WTC11 (cell line): ENCODE measurements around the gene RASGRF1. TPM values are rescaled to one million over a fixed set of nuclear protein-coding genes. Genes with fewer than 3 reads are reported as not detected.

Experiments
- ATAC-seq: fragments of 200-7000 bp; cut with Tn5 transposase; 2 replicates; pipeline ENCODE4 v1.10.0; 2021; ENCODE audit warnings: mild to moderate bottlenecking, moderate library complexity
- CTCF ChIA-PET: fragments of 300-600 bp; sonication (Branson Sonifier 250); formaldehyde crosslinking; loops from one replicate; lab custom pipeline; 2021; ENCODE audit warnings: antibody characterized with exemption; lab: Charles Lee
- POLR2A ChIA-PET: fragments of 350-600 bp; sonication (Branson Sonifier 250); formaldehyde crosslinking; loops from one replicate; lab custom pipeline; 2021; ENCODE audit warnings: antibody characterized with exemption; lab: Charles Lee
- DNase-seq: peaks from one replicate; pipeline ENCODE4 v3.0.0; 2021; ENCODE audit warnings: low spot score
- H3K27ac Mint-ChIP-seq: 2 replicates; pipeline ENCODE4 v1.8.0; 2021; ENCODE audit warnings: mixed read lengths
- H3K27me3 Mint-ChIP-seq: 2 replicates; pipeline ENCODE4 v1.8.0; 2021; ENCODE audit warnings: low read depth, mild to moderate bottlenecking, moderate library complexity, mixed read lengths
- H3K36me3 Mint-ChIP-seq: 2 replicates; pipeline ENCODE4 v1.8.0; 2021; ENCODE audit warnings: mixed read lengths
- H3K4me1 Mint-ChIP-seq: 2 replicates; pipeline ENCODE4 v1.8.0; 2022; ENCODE audit warnings: mixed read lengths
- H3K4me3 Mint-ChIP-seq: 2 replicates; pipeline ENCODE4 v1.8.0; 2021; ENCODE audit warnings: mild to moderate bottlenecking, moderate library complexity, mixed read lengths
- H3K9me3 Mint-ChIP-seq: 2 replicates; pipeline ENCODE4 v1.8.0; 2021; ENCODE audit warnings: mixed read lengths
- ATF1 ChIP-seq: sonication (generic); formaldehyde crosslinking; IDR thresholded peaks from 2 replicates; pipeline ENCODE4 v1.8.1; 2023; ENCODE audit warnings: mild to moderate bottlenecking, moderate library complexity, missing genetic modification reagents
- ELF4 ChIP-seq: sonication (generic); formaldehyde crosslinking; IDR thresholded peaks from 2 replicates; pipeline ENCODE4 v1.8.1; 2022; ENCODE audit warnings: low read depth, mild to moderate bottlenecking, moderate library complexity, missing genetic modification reagents
- IRF2 ChIP-seq: sonication (generic); formaldehyde crosslinking; IDR thresholded peaks from 2 replicates; pipeline ENCODE4 v1.8.0; 2022; ENCODE audit warnings: low read depth, missing genetic modification reagents, borderline replicate concordance
- JUN ChIP-seq: sonication (generic); formaldehyde crosslinking; IDR thresholded peaks from 2 replicates; pipeline ENCODE4 v1.8.0; 2023; ENCODE audit warnings: mild to moderate bottlenecking, missing genetic modification reagents
- KAT7 ChIP-seq: sonication (generic); formaldehyde crosslinking; IDR thresholded peaks from 2 replicates; pipeline ENCODE4 v1.8.1; 2023; ENCODE audit warnings: missing genetic modification reagents, mild to moderate bottlenecking, borderline replicate concordance
- MYBL2 ChIP-seq: sonication (generic); formaldehyde crosslinking; IDR thresholded peaks from 2 replicates; pipeline ENCODE4 v1.8.1; 2023; ENCODE audit warnings: mild to moderate bottlenecking, moderate library complexity, missing genetic modification reagents
- SMAD3 ChIP-seq: sonication (generic); formaldehyde crosslinking; IDR thresholded peaks from 2 replicates; pipeline ENCODE4 v1.8.0; 2022; ENCODE audit warnings: missing genetic modification reagents, mild to moderate bottlenecking, borderline replicate concordance
- ZNF219 ChIP-seq: sonication (generic); formaldehyde crosslinking; IDR thresholded peaks from 2 replicates; pipeline ENCODE4 v1.8.0; 2023; ENCODE audit warnings: missing genetic modification reagents, mild to moderate bottlenecking, borderline replicate concordance
- ZNF396 ChIP-seq: fragments of 250-450 bp; sonication (Bioruptor Pico); IDR thresholded peaks from 2 replicates; pipeline ENCODE4 v1.8.0; 2021; ENCODE audit warnings: mild to moderate bottlenecking, moderate library complexity, borderline replicate concordance
- total RNA-seq: library from RNA; stranded (reverse); gene quantifications from 3 replicates; pipeline ENCODE4 v1.2.3, GENCODE V29; 2021
- TF ChIP-seq, protein P1 (sequence below): fragments of 200-600 bp; IDR thresholded peaks from 2 replicates; pipeline ENCODE4 v1.8.0; 2022; ENCODE audit warnings: antibody characterized with exemption
- TF ChIP-seq, protein P2 (sequence below): sonication (generic); formaldehyde crosslinking; IDR thresholded peaks from 2 replicates; pipeline ENCODE4 v1.8.1; 2022; ENCODE audit warnings: mild to moderate bottlenecking, moderate library complexity, missing genetic modification reagents
- TF ChIP-seq, protein P3 (sequence below): sonication (generic); formaldehyde crosslinking; IDR thresholded peaks from 2 replicates; pipeline ENCODE4 v1.8.0; 2023; ENCODE audit warnings: missing genetic modification reagents
- TF ChIP-seq, protein P4 (sequence below): sonication (generic); formaldehyde crosslinking; IDR thresholded peaks from 2 replicates; pipeline ENCODE4 v1.8.1; 2023; ENCODE audit warnings: mild to moderate bottlenecking, moderate library complexity, missing genetic modification reagents
- TF ChIP-seq, protein P5 (sequence below): sonication (generic); formaldehyde crosslinking; IDR thresholded peaks from 2 replicates; pipeline ENCODE4 v1.8.1; 2023; ENCODE audit warnings: mild to moderate bottlenecking, missing genetic modification reagents
- TF ChIP-seq, protein P6 (sequence below): fragments of 250-450 bp; sonication (Bioruptor Pico); IDR thresholded peaks from 2 replicates; pipeline ENCODE4 v1.9.0; 2021; ENCODE audit warnings: moderate library complexity, mild to moderate bottlenecking, inconsistent platforms, borderline replicate concordance
- TF ChIP-seq, protein P7 (sequence below): sonication (generic); formaldehyde crosslinking; IDR thresholded peaks from 2 replicates; pipeline ENCODE4 v1.8.0; 2022; ENCODE audit warnings: mild to moderate bottlenecking, missing genetic modification reagents
- TF ChIP-seq, protein P8 (sequence below): sonication (generic); formaldehyde crosslinking; IDR thresholded peaks from 2 replicates; pipeline ENCODE4 v1.8.0; 2022; ENCODE audit warnings: mild to moderate bottlenecking, missing genetic modification reagents
- TF ChIP-seq, protein P9 (sequence below): fragments of 250-450 bp; sonication (Bioruptor Pico); IDR thresholded peaks from 2 replicates; pipeline ENCODE4 v2.1.2; 2022; ENCODE audit warnings: mild to moderate bottlenecking, moderate library complexity

The RASGRF1 gene
- total RNA-seq, 1 experiment from 2014 or later = 0.85 TPM

DNA sequence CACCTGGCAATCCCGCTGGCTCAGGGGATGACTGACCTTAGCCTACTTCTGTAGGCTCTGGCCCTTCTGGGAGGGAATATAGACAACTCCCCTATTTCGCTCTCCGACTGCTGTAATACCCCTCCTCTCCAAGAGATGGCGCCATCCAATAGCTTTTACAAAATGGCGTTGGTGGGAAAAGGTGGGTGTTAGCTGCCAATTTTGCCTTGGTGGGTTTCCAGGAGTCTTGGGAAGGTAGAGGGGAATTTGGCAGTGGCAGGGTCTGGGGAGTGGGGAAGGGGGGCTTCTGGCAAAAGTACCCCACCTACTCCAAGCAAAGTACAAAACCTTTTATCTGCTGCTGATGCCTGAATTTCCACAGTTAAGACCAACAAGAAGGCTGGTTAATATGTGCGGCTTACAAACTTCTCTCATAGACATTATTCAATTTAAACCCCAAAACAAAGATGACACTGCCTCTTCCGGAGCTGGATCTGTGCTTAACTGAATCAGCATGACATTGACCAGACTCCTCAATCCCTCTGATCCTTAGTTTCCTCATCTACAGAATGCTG is 62.1 kb downstream of the RASGRF1 start:
- TF ChIP-seq, protein P1, sequence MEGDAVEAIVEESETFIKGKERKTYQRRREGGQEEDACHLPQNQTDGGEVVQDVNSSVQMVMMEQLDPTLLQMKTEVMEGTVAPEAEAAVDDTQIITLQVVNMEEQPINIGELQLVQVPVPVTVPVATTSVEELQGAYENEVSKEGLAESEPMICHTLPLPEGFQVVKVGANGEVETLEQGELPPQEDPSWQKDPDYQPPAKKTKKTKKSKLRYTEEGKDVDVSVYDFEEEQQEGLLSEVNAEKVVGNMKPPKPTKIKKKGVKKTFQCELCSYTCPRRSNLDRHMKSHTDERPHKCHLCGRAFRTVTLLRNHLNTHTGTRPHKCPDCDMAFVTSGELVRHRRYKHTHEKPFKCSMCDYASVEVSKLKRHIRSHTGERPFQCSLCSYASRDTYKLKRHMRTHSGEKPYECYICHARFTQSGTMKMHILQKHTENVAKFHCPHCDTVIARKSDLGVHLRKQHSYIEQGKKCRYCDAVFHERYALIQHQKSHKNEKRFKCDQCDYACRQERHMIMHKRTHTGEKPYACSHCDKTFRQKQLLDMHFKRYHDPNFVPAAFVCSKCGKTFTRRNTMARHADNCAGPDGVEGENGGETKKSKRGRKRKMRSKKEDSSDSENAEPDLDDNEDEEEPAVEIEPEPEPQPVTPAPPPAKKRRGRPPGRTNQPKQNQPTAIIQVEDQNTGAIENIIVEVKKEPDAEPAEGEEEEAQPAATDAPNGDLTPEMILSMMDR = peak; percentile 95
- TF ChIP-seq, protein P2, sequence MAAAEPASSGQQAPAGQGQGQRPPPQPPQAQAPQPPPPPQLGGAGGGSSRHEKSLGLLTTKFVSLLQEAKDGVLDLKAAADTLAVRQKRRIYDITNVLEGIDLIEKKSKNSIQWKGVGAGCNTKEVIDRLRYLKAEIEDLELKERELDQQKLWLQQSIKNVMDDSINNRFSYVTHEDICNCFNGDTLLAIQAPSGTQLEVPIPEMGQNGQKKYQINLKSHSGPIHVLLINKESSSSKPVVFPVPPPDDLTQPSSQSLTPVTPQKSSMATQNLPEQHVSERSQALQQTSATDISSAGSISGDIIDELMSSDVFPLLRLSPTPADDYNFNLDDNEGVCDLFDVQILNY (CRISPR knock-in tag) = no peak
- TF ChIP-seq ELF4 (CRISPR knock-in tag) = no peak
- TF ChIP-seq, protein P3, sequence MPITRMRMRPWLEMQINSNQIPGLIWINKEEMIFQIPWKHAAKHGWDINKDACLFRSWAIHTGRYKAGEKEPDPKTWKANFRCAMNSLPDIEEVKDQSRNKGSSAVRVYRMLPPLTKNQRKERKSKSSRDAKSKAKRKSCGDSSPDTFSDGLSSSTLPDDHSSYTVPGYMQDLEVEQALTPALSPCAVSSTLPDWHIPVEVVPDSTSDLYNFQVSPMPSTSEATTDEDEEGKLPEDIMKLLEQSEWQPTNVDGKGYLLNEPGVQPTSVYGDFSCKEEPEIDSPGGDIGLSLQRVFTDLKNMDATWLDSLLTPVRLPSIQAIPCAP (CRISPR knock-in tag) = no peak
- TF ChIP-seq, protein P4, sequence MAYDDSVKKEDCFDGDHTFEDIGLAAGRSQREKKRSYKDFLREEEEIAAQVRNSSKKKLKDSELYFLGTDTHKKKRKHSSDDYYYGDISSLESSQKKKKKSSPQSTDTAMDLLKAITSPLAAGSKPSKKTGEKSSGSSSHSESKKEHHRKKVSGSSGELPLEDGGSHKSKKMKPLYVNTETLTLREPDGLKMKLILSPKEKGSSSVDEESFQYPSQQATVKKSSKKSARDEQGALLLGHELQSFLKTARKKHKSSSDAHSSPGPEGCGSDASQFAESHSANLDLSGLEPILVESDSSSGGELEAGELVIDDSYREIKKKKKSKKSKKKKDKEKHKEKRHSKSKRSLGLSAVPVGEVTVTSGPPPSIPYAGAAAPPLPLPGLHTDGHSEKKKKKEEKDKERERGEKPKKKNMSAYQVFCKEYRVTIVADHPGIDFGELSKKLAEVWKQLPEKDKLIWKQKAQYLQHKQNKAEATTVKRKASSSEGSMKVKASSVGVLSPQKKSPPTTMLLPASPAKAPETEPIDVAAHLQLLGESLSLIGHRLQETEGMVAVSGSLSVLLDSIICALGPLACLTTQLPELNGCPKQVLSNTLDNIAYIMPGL (CRISPR knock-in tag) = no peak
- H3K9me3 Mint-ChIP-seq = peaks cover 15% of the 10 kb centered on the region
- no peak overlapping the region for H3K27ac Mint-ChIP-seq
- ATAC-seq = peak; percentile 65
- POLR2A ChIA-PET = no interaction called here
- peaks cover 11% of the 10 kb centered on the region for H3K4me1 Mint-ChIP-seq
- peak; percentile 75 for DNase-seq
- H3K4me3 Mint-ChIP-seq = no peak overlapping the region
- peaks cover 9% of the 10 kb centered on the region for H3K36me3 Mint-ChIP-seq
- H3K27me3 Mint-ChIP-seq = no peaks in the 10 kb centered on the region; the same call in 1 of the 2 replicates
- CTCF ChIA-PET = interaction anchor here (0.6 to 8.7 kb wide), 47 partner anchors 9 to 194 kb away, joined by 3 to 276 read pairs (median 4); partner anchors contain the start of genes CTSH and RASGRF1

DNA sequence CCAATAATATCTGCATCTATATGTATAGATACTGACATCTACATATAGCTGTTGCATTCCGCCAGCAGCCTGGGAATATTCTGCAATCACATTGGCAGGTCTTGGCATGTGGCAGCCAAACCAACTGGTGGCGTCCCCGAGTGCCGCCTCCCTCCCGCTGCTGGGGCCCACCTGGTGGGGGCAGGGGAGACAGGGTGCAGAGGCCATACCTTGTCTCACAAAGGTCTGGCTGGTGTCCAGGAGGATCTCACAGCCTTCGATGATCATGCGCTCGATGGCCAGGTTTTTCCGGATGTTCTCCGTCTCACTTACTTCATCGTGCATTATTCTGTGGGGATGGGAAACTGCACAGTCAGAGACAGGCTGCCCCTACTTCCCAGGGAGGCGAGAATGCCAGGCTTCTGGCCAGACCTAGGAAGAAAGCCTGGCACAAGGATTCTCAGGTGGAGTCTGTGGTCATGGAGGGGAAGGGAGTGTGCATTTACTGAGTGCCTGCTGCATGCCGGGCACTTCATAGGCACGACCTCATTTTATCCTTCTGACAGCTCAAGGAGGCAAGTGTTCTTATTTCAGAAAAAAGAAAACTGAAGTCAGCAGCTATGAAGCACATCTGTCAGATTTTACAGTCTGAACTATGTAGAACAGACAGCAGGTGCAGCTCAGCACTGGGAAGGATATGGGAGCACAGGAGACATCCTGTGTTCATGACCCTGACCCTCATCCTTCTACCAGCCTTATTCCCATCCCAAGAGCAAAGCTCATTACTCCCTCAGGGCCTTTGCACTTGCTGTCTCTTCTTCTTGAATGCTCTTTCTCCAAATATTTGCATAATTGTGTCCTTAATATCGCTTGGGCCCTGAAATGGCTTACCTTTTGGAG is 62.8 kb downstream of the RASGRF1 start:
- Mint-ChIP-seq H3K9me3 (peaks cover 15% of the 10 kb centered on the region), H3K36me3 (peaks cover 9% of the 10 kb centered on the region), H3K4me3 (no peak overlapping the region), H3K27ac (no peak overlapping the region), H3K27me3 (no peaks in the 10 kb centered on the region; the same call in 1 of the 2 replicates), H3K4me1 (peaks cover 11% of the 10 kb centered on the region)
- ATAC-seq = no peak
- POLR2A ChIA-PET = no interaction called here
- TF ChIP-seq, protein P5, sequence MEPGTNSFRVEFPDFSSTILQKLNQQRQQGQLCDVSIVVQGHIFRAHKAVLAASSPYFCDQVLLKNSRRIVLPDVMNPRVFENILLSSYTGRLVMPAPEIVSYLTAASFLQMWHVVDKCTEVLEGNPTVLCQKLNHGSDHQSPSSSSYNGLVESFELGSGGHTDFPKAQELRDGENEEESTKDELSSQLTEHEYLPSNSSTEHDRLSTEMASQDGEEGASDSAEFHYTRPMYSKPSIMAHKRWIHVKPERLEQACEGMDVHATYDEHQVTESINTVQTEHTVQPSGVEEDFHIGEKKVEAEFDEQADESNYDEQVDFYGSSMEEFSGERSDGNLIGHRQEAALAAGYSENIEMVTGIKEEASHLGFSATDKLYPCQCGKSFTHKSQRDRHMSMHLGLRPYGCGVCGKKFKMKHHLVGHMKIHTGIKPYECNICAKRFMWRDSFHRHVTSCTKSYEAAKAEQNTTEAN (CRISPR knock-in tag) = no peak
- TF ChIP-seq JUN (CRISPR knock-in tag) = no peak
- TF ChIP-seq, protein P6, sequence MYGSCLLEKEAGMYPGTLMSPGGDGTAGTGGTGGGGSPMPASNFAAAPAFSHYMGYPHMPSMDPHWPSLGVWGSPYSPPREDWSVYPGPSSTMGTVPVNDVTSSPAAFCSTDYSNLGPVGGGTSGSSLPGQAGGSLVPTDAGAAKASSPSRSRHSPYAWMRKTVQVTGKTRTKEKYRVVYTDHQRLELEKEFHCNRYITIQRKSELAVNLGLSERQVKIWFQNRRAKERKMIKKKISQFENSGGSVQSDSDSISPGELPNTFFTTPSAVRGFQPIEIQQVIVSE (CRISPR knock-in tag) = no peak
- CTCF ChIA-PET = interaction anchor here (0.6 to 8.7 kb wide), 41 partner anchors 8 to 895 kb away, joined by 3 to 276 read pairs (median 5); partner anchors contain the start of genes CTSH and RASGRF1
- no peak for DNase-seq

DNA sequence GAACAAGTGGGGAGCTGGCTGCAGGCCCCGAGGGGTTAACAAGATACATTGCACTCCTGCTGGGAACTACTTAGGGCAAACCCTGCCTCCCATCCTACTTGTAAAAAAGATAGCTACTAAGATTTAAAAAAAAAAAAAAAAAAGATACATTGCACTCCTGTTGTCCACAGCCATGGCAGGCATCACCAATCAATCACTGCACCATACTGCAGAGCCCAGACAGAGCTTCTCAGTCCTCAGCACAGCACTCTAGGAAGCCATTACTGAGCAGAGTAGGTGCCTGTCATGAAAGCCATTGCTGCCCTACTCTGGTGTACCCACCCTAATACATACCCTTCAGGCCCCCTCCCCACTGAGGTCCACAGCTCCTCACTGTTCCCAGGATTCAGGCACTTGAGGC is 64.8 kb downstream of the RASGRF1 start:
- POLR2A ChIA-PET = interaction anchor here (0.6 kb wide), 1 partner anchor 127 kb away, joined by 3 read pairs; no protein-coding TSS in a partner anchor
- peaks cover 18% of the 10 kb centered on the region for H3K9me3 Mint-ChIP-seq
- no peak for DNase-seq
- peaks cover 11% of the 10 kb centered on the region for H3K4me1 Mint-ChIP-seq
- peaks cover 10% of the 10 kb centered on the region for H3K36me3 Mint-ChIP-seq
- no peak overlapping the region for H3K4me3 Mint-ChIP-seq
- ATAC-seq = no peak
- no peaks in the 10 kb centered on the region; the same call in 1 of the 2 replicates for H3K27me3 Mint-ChIP-seq
- H3K27ac Mint-ChIP-seq = no peak overlapping the region
- CTCF ChIA-PET = interaction anchor here (0.6 to 8.7 kb wide), 17 partner anchors 10 to 285 kb away, joined by 3 to 276 read pairs (median 5); partner anchors contain the start of genes RASGRF1 and TMED3
- no peak for TF ChIP-seq SMAD3 (CRISPR knock-in tag)
- TF ChIP-seq, protein P7, sequence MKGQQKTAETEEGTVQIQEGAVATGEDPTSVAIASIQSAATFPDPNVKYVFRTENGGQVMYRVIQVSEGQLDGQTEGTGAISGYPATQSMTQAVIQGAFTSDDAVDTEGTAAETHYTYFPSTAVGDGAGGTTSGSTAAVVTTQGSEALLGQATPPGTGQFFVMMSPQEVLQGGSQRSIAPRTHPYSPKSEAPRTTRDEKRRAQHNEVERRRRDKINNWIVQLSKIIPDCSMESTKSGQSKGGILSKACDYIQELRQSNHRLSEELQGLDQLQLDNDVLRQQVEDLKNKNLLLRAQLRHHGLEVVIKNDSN = no peak
- no peak for TF ChIP-seq ZNF219 (CRISPR knock-in tag)
- TF ChIP-seq IRF2 (CRISPR knock-in tag) = no peak
- TF ChIP-seq, protein P8, sequence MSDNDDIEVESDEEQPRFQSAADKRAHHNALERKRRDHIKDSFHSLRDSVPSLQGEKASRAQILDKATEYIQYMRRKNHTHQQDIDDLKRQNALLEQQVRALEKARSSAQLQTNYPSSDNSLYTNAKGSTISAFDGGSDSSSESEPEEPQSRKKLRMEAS (CRISPR knock-in tag) = no peak
- TF ChIP-seq KAT7 (CRISPR knock-in tag) = no peak
- TF ChIP-seq ZNF396 = no peak
- TF ChIP-seq, protein P9, sequence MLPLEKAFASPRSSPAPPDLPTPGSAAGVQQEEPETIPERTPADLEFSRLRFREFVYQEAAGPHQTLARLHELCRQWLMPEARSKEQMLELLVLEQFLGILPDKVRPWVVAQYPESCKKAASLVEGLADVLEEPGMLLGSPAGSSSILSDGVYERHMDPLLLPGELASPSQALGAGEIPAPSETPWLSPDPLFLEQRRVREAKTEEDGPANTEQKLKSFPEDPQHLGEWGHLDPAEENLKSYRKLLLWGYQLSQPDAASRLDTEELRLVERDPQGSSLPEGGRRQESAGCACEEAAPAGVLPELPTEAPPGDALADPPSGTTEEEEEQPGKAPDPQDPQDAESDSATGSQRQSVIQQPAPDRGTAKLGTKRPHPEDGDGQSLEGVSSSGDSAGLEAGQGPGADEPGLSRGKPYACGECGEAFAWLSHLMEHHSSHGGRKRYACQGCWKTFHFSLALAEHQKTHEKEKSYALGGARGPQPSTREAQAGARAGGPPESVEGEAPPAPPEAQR (CRISPR knock-in tag) = no peak
- TF ChIP-seq ATF1 (CRISPR knock-in tag) = no peak
- no peak for TF ChIP-seq MYBL2
